EH (cell line): ENCODE data around the gene RIPOR3.
"Not testable (repeated sequence)": the region's sequence is repeated elsewhere in the genome, so short reads cannot be mapped to it uniquely, and the experiment has no call there.

Source experiments
- DNase-seq: peaks from one replicate; pipeline ENCODE4 v3.0.0-alpha.2; 2015; ENCODE audit warnings: low read depth

RIPOR3 gene

GRCh38 chr20:50679753-50680104, 11.6 kb downstream of the RIPOR3 start:
- no peak for DNase-seq

GRCh38 chr20:50678169-50678898, 13.0 kb downstream of the RIPOR3 start:
- DNase-seq = no peak

- no peak for DNase-seq
Measured at GRCh38 chr20:50676858-50677257, 14.5 kb downstream of the RIPOR3 start.

- not testable (repeated sequence) for DNase-seq
Measured at GRCh38 chr20:50676377-50676731, 15.0 kb downstream of the RIPOR3 start.

GRCh38 chr20:50675671-50676376, 15.5 kb downstream of the RIPOR3 start:
- peak; percentile 49 for DNase-seq

- no peak for DNase-seq
Measured at GRCh38 chr20:50674138-50674825, 17.1 kb downstream of the RIPOR3 start.

- DNase-seq = no peak
Measured at GRCh38 chr20:50673466-50674137, 17.7 kb downstream of the RIPOR3 start.

GRCh38 chr20:50673146-50673465, 18.2 kb downstream of the RIPOR3 start:
- no peak for DNase-seq

GRCh38 chr20:50672400-50673145, 18.8 kb downstream of the RIPOR3 start:
- DNase-seq = no peak

- DNase-seq = no peak
Measured at GRCh38 chr20:50671626-50672025, 19.7 kb downstream of the RIPOR3 start.

GRCh38 chr20:50671010-50671409, 20.3 kb downstream of the RIPOR3 start:
- not testable (repeated sequence) for DNase-seq

- no peak for DNase-seq
Measured at GRCh38 chr20:50670126-50670862, 21.0 kb downstream of the RIPOR3 start.

GRCh38 chr20:50668798-50669197, 22.5 kb downstream of the RIPOR3 start:
- DNase-seq = no peak

GRCh38 chr20:50668326-50668725, 23.0 kb downstream of the RIPOR3 start:
- no peak for DNase-seq

- DNase-seq = no peak
Measured at GRCh38 chr20:50666709-50667298, 24.5 kb downstream of the RIPOR3 start.

GRCh38 chr20:50664254-50664653, 27.1 kb downstream of the RIPOR3 start:
- no peak for DNase-seq

GRCh38 chr20:50663095-50663821, 28.1 kb downstream of the RIPOR3 start:
- DNase-seq = no peak

- DNase-seq = no peak
Measured at GRCh38 chr20:50659975-50660670, 31.2 kb downstream of the RIPOR3 start.

- DNase-seq = no peak
Measured at GRCh38 chr20:50658804-50659380, 32.5 kb downstream of the RIPOR3 start.
